ENCODE results near the gene CEP135.

Gene CEP135

GRCh38 chr4:55910140-55910539, 38.6 kb upstream of the CEP135 start:
- Histone ChIP-seq H3K9ac (ENCODE audit: insufficient read length) (no peak overlapping the region), H3K27ac (no peak overlapping the region), H3K4me3 (no peak overlapping the region), H3K36me3 (ENCODE audit: insufficient read depth, low read length) (no peaks in the 10 kb centered on the region), H3K9me3 (ENCODE audit: low read depth, low read length) (no peaks in the 10 kb centered on the region)
- no peak for DNase-seq (ENCODE audit: low read depth, low spot score)
- TF ChIP-seq EZH2 (IDR thresholded peaks at IDR 0.05) (no peak), FOXP2 (optimal IDR thresholded peaks at IDR 0.05; ENCODE audit: control extremely low read depth, extremely low read length, insufficient read depth) (no peak), POLR2AphosphoS5 (IDR thresholded peaks at IDR 0.05; ENCODE audit: borderline replicate concordance, low read depth, low read length) (no peak)

GRCh38 chr4:55912249-55912648, 36.5 kb upstream of the CEP135 start:
- H3K36me3 ChIP-seq (ENCODE audit: insufficient read depth, low read length): no peaks in the 10 kb centered on the region
- H3K9ac ChIP-seq (ENCODE audit: insufficient read length): no peak overlapping the region
- H3K4me3 ChIP-seq: no peak overlapping the region
- H3K9me3 ChIP-seq (ENCODE audit: low read depth, low read length): no peaks in the 10 kb centered on the region
- TF ChIP-seq FOXP2 (optimal IDR thresholded peaks at IDR 0.05; ENCODE audit: control extremely low read depth, extremely low read length, insufficient read depth) (no peak), EZH2 (IDR thresholded peaks at IDR 0.05) (no peak)
- H3K27ac ChIP-seq: no peak overlapping the region
- DNase-seq (ENCODE audit: low read depth, low spot score): no peak

- H3K9ac ChIP-seq (ENCODE audit: insufficient read length): no peak overlapping the region
- H3K9me3 ChIP-seq (ENCODE audit: low read depth, low read length): no peaks in the 10 kb centered on the region
- TF ChIP-seq EZH2 (IDR thresholded peaks at IDR 0.05) (no peak), POLR2AphosphoS5 (IDR thresholded peaks at IDR 0.05; ENCODE audit: borderline replicate concordance, low read depth, low read length) (no peak), FOXP2 (optimal IDR thresholded peaks at IDR 0.05; ENCODE audit: control extremely low read depth, extremely low read length, insufficient read depth) (no peak)
- H3K27ac ChIP-seq: no peak overlapping the region
- H3K4me3 ChIP-seq: no peak overlapping the region
- no peak for DNase-seq (ENCODE audit: low read depth, low spot score)
- H3K36me3 ChIP-seq (ENCODE audit: insufficient read depth, low read length): no peaks in the 10 kb centered on the region
Measured at GRCh38 chr4:55920571-55920970, 28.2 kb upstream of the CEP135 start.

- Histone ChIP-seq H3K27ac (no peak overlapping the region), H3K9me3 (ENCODE audit: low read depth, low read length) (no peaks in the 10 kb centered on the region), H3K36me3 (ENCODE audit: insufficient read depth, low read length) (no peaks in the 10 kb centered on the region), H3K9ac (ENCODE audit: insufficient read length) (no peak overlapping the region), H3K4me3 (no peak overlapping the region)
- DNase-seq (ENCODE audit: low read depth, low spot score): no peak
- TF ChIP-seq POLR2AphosphoS5 (IDR thresholded peaks at IDR 0.05; ENCODE audit: borderline replicate concordance, low read depth, low read length) (no peak), EZH2 (IDR thresholded peaks at IDR 0.05) (no peak), FOXP2 (optimal IDR thresholded peaks at IDR 0.05; ENCODE audit: control extremely low read depth, extremely low read length, insufficient read depth) (no peak)
Measured at GRCh38 chr4:55921093-55921492, 27.7 kb upstream of the CEP135 start.

- Histone ChIP-seq H3K4me3 (no peak overlapping the region), H3K9ac (ENCODE audit: insufficient read length) (no peak overlapping the region), H3K9me3 (ENCODE audit: low read depth, low read length) (no peaks in the 10 kb centered on the region), H3K36me3 (ENCODE audit: insufficient read depth, low read length) (no peaks in the 10 kb centered on the region), H3K27ac (no peak overlapping the region)
- no peak for DNase-seq (ENCODE audit: low read depth, low spot score)
- no peak for TF ChIP-seq FOXP2 (optimal IDR thresholded peaks at IDR 0.05; ENCODE audit: control extremely low read depth, extremely low read length, insufficient read depth)
- no peak for TF ChIP-seq EZH2 (IDR thresholded peaks at IDR 0.05)
- no peak for TF ChIP-seq POLR2AphosphoS5 (IDR thresholded peaks at IDR 0.05; ENCODE audit: borderline replicate concordance, low read depth, low read length)
Measured at GRCh38 chr4:55925241-55925640, 23.5 kb upstream of the CEP135 start.

GRCh38 chr4:55926610-55927009, 22.1 kb upstream of the CEP135 start:
- H3K9me3 ChIP-seq (ENCODE audit: low read depth, low read length): no peaks in the 10 kb centered on the region
- TF ChIP-seq FOXP2 (optimal IDR thresholded peaks at IDR 0.05; ENCODE audit: control extremely low read depth, extremely low read length, insufficient read depth) (no peak), POLR2AphosphoS5 (IDR thresholded peaks at IDR 0.05; ENCODE audit: borderline replicate concordance, low read depth, low read length) (no peak), EZH2 (IDR thresholded peaks at IDR 0.05) (no peak)
- H3K27ac ChIP-seq: peak overlapping the region; percentile 26; the same call in 1 of the 2 replicates
- DNase-seq (ENCODE audit: low read depth, low spot score): no peak
- no peaks in the 10 kb centered on the region for H3K36me3 ChIP-seq (ENCODE audit: insufficient read depth, low read length)
- peak overlapping the region; percentile 49; the same call in 1 of the 2 replicates for H3K4me3 ChIP-seq
- peak overlapping the region; percentile 28 for H3K9ac ChIP-seq (ENCODE audit: insufficient read length)

GRCh38 chr4:55927803-55928437, 20.8 kb upstream of the CEP135 start:
- no peak for TF ChIP-seq FOXP2 (optimal IDR thresholded peaks at IDR 0.05; ENCODE audit: control extremely low read depth, extremely low read length, insufficient read depth)
- no peak for TF ChIP-seq EZH2 (IDR thresholded peaks at IDR 0.05)
- no peak for TF ChIP-seq POLR2AphosphoS5 (IDR thresholded peaks at IDR 0.05; ENCODE audit: borderline replicate concordance, low read depth, low read length)
- H3K27ac ChIP-seq: no peak overlapping the region
- no peak overlapping the region for H3K4me3 ChIP-seq
- DNase-seq (ENCODE audit: low read depth, low spot score): no peak
- no peaks in the 10 kb centered on the region for H3K36me3 ChIP-seq (ENCODE audit: insufficient read depth, low read length)
- H3K9me3 ChIP-seq (ENCODE audit: low read depth, low read length): no peaks in the 10 kb centered on the region
- H3K9ac ChIP-seq (ENCODE audit: insufficient read length): no peak overlapping the region

GRCh38 chr4:55928846-55929245, 19.9 kb upstream of the CEP135 start:
- Histone ChIP-seq H3K9me3 (ENCODE audit: low read depth, low read length) (no peaks in the 10 kb centered on the region), H3K9ac (ENCODE audit: insufficient read length) (no peak overlapping the region), H3K36me3 (ENCODE audit: insufficient read depth, low read length) (no peaks in the 10 kb centered on the region), H3K27ac (no peak overlapping the region), H3K4me3 (no peak overlapping the region)
- no peak for TF ChIP-seq EZH2 (IDR thresholded peaks at IDR 0.05)
- TF ChIP-seq POLR2AphosphoS5 (IDR thresholded peaks at IDR 0.05; ENCODE audit: borderline replicate concordance, low read depth, low read length): no peak
- no peak for TF ChIP-seq FOXP2 (optimal IDR thresholded peaks at IDR 0.05; ENCODE audit: control extremely low read depth, extremely low read length, insufficient read depth)
- no peak for DNase-seq (ENCODE audit: low read depth, low spot score)

GRCh38 chr4:55931043-55931442, 17.7 kb upstream of the CEP135 start:
- Histone ChIP-seq H3K9me3 (ENCODE audit: low read depth, low read length) (no peaks in the 10 kb centered on the region), H3K36me3 (ENCODE audit: insufficient read depth, low read length) (no peaks in the 10 kb centered on the region), H3K4me3 (no peak overlapping the region), H3K9ac (ENCODE audit: insufficient read length) (no peak overlapping the region), H3K27ac (no peak overlapping the region)
- DNase-seq (ENCODE audit: low read depth, low spot score): no peak
- TF ChIP-seq FOXP2 (optimal IDR thresholded peaks at IDR 0.05; ENCODE audit: control extremely low read depth, extremely low read length, insufficient read depth) (no peak), EZH2 (IDR thresholded peaks at IDR 0.05) (no peak), POLR2AphosphoS5 (IDR thresholded peaks at IDR 0.05; ENCODE audit: borderline replicate concordance, low read depth, low read length) (no peak)
